Cardiac fibroblast (primary cell): Measurements from ENCODE around the gene CHCHD3.

Source experiments
- DNase-seq, 2 donors: peaks; one replicate each; pipeline versions ENCODE4 v3.0.0 to v3.0.0-alpha.2; 2010; ENCODE audit warnings: low read depth in 2 of 2
- H3K4me3 ChIP-seq, 2 donors: replicated peaks in 1 of 2; 1 replicate in 1 of 2; 2 replicates in 1 of 2; pipeline ENCODE4 v1.5.1; 2011; ENCODE audit warnings: low read depth in 2 of 2, low read length in 2 of 2, mild to moderate bottlenecking in 2 of 2, moderate library complexity in 1 of 2
- TF ChIP-seq, protein P1 (sequence below): IDR thresholded peaks from one replicate; pipeline ENCODE4 v1.5.1; 2011; ENCODE audit warnings: low read depth, mild to moderate bottlenecking, low read length, inconsistent platforms

Gene CHCHD3

DNA sequence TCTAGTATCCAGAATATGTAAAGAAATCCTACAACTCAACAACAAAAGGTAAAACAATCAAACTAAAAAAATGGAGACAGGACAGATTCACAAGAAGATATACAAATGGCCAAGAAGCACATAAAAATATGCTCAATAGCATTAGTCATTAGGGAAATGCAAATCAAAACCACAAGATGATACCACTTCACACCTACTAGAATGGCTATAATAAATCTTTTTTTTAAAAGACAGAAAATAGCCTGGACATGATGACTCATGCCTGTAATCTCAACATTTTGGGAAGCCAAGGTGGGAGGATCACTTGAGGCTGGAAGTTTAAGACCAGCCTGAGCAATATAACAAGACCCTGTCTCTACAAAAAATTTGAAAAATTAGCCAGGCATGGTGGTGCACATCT lies 27.9 kb upstream of the CHCHD3 start:
- DNase-seq = peak in 1 of 2 donors; percentile 3
- no peak overlapping the region for H3K4me3 ChIP-seq
- TF ChIP-seq, protein P1, sequence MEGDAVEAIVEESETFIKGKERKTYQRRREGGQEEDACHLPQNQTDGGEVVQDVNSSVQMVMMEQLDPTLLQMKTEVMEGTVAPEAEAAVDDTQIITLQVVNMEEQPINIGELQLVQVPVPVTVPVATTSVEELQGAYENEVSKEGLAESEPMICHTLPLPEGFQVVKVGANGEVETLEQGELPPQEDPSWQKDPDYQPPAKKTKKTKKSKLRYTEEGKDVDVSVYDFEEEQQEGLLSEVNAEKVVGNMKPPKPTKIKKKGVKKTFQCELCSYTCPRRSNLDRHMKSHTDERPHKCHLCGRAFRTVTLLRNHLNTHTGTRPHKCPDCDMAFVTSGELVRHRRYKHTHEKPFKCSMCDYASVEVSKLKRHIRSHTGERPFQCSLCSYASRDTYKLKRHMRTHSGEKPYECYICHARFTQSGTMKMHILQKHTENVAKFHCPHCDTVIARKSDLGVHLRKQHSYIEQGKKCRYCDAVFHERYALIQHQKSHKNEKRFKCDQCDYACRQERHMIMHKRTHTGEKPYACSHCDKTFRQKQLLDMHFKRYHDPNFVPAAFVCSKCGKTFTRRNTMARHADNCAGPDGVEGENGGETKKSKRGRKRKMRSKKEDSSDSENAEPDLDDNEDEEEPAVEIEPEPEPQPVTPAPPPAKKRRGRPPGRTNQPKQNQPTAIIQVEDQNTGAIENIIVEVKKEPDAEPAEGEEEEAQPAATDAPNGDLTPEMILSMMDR = no peak

GRCh38 chr7:133108023-133108422 lies 26.1 kb upstream of the CHCHD3 start:
- TF ChIP-seq, protein P1 = no peak
- H3K4me3 ChIP-seq = no peak overlapping the region
- DNase-seq = no peak

DNA sequence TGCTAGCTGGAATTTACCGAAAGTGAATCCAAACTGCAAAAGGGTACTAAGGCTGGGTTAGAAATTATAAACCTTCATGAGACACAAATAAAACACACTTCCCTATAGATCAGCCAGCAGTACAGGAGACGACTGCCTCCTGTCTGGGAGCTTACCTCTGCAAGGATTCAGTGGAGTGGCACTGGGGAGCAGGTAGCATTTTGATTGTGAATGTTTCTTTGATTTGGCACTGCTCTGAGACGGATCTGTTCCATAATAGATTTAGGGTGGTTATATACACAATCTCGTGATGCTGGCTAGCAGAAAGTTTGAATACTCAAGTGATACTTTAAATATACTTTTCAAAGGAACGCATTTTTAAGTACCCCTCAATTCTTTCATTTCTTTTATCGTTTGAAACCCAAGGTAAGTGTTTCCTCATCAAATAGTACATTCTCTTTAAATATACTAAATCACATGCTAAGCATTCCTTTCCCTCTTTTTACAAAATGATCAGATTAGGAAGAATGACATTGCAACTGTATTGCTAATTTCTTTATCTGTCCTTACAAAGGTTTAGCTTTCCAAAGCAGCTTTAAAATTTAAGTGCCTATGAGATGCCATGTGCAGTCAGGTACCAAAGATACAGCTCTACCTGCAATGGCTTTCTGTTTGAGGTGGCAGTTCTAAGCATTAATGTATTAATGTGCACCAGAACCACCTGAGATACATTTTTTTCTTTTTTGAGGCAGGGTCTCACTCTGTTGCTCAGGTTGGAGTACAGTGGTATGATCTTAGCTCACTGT lies 20.6 kb upstream of the CHCHD3 start:
- TF ChIP-seq, protein P1 = no peak
- H3K4me3 ChIP-seq = no peak overlapping the region

GRCh38 chr7:133099633-133100286 lies 17.9 kb upstream of the CHCHD3 start:
- no peak for DNase-seq
- TF ChIP-seq, protein P1 = no peak
- H3K4me3 ChIP-seq = no peak overlapping the region

More for the DNA sequence above, 20.6 kb upstream of the CHCHD3 start:
- no peak for DNase-seq

- TF ChIP-seq, protein P1 = no peak
- H3K4me3 ChIP-seq = no peak overlapping the region
Observed at GRCh38 chr7:133095119-133095671, 13.3 kb upstream of the CHCHD3 start.

GRCh38 chr7:133091943-133092464 lies 10.1 kb upstream of the CHCHD3 start:
- TF ChIP-seq, protein P1 = no peak
- no peak for DNase-seq
- H3K4me3 ChIP-seq = no peak overlapping the region

More at GRCh38 chr7:133095119-133095671, 13.3 kb upstream of the CHCHD3 start:
- DNase-seq = no peak
